Central memory CD4-positive, alpha-beta T cell (primary cell): ENCODE results near the gene CIB4.

Experiments used
- DNase-seq: peaks from one replicate; pipeline ENCODE4 v3.0.0; 2022

Gene CIB4

DNA sequence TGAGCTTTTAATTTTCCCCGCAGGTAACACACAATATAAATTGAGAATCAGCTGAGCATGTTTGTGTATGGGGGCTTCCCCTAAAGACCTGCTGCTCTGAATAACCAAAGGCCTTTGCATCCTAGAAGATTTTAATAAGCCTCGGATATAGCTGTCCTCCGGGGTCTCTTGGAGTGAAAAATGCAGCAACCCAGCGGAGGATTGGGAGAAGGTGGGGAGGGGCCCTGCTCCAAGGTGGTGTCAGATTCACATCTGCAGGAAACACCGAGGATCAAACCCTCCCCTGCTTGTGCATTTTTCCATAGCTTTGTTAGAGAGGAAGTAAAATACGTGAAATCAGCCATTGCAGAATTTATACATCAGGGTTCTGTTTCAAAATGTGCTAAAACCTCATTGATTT, 100.2 kb downstream of the CIB4 start:
- DNase-seq, result no peak

DNA sequence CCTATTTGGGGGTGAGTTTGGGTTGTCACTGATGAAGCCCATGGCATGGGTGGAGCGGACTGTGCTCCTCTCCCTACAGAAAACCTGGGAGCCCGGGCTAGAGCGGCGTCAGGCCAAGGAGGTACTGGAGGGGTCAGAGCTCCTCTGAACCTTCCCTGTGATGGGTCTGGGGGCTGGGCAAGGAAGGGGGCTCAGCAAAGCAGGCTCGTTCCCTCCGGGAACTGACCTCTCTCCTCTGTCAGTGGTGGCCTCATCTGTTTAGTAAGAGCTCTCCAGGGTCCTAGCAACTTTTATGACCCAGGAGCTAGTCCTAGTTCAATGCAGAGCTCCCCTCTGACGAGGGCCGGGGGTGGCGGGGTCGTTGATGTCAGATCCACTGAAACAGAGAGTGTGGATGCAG, 100.9 kb downstream of the CIB4 start:
- DNase-seq, result no peak

DNA sequence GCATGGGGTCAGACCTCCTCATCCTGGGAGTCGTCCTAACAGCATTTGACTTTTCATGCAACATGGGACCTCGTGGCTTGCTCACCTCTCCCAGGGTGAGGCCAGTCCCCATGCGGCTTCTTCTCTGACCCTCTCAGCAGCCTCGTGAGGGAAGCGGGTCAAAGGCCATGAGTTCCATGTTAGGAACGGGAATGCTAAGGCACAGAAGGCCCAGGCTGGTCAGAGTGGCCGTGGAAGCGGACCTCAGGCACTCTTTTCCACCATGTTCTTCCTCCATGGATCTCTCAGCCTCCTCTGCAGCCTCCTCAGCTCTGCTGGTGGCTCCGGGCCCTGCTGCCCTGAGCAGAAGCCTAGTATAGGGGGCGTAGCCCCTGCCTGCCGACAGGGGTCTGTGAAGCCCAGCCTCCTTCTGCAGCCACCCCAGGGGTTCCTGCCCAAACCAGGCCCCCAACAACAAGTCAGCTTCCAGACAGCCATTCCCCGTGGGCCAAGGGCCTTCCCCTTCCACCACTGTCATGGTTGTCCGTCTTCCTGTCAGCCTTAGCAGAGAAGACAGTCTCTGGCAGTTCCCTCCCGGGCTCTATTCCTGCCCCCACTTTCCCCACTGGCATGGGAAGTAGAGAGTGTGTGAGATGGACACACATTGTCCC, 103.2 kb downstream of the CIB4 start:
- no peak for DNase-seq

DNA sequence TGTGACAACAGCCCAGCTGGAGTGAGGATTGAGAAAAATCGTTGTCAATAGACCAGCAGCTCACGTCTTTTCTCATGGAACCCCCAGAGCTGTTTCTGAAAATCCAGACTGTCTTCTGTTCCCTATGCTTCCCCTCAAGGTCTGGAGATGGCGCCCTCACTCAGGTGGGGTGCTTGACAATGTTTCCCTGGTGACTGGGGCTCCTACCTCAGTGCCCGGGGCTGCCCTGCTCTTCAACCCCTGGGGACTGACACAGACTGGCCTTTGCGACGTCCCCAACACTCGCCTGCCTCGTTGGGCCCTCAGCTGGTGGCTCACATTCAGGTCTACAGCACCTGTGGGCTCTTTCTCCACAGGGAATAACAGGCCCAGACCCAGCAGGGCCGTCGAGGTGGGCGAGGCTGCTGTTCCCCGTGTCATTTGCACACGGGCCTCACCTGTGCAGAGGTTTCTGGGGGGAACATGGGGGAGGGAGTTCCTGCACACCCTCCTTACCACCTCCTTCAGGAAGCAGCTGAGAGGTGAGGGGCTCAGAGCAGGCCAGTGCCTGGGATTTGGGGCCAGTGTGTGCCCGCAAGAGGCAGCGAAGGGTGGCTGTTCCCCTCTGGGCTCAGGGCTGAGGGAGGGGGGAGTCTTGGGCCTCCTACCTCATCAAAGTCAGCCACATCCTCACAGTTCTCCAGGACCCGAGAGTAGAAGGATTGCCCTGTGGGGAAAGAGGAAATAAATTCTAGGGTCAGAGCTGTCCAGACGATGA, 103.9 kb downstream of the CIB4 start:
- no peak for DNase-seq

DNA sequence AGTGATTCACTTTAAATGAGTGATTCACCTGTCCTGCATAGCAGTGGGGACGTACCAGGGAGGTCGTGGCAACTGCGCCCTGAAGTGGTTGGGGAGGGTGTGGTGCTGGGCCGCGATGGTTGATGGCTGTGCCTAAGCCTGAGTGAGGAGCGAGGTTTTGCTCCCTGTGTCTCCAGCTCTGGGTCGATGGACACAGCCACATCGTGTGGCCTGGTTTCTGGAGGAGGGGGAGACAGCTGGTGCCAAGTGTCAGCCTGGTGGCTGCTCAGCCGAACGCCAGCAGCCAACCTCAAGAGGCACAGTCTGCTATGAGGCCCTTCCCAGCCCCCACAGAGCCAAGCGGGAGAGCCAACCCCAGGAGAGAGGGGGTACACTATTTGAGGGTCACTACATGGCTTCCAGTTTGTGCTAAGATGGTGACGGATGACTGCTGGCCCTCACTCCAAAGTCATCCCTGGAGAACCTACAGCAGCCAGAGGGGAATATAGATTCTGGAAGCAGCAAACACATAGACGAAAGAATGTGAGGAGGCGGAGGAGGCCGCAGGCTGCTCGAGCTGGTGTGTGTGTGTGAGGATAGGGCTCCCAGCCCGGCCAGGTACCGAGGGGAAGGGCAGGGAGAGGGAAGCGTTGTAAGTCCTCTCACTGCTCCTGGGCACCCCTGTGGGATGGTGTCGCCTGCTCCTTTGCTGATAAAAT, 104.6 kb downstream of the CIB4 start:
- no peak for DNase-seq

DNA sequence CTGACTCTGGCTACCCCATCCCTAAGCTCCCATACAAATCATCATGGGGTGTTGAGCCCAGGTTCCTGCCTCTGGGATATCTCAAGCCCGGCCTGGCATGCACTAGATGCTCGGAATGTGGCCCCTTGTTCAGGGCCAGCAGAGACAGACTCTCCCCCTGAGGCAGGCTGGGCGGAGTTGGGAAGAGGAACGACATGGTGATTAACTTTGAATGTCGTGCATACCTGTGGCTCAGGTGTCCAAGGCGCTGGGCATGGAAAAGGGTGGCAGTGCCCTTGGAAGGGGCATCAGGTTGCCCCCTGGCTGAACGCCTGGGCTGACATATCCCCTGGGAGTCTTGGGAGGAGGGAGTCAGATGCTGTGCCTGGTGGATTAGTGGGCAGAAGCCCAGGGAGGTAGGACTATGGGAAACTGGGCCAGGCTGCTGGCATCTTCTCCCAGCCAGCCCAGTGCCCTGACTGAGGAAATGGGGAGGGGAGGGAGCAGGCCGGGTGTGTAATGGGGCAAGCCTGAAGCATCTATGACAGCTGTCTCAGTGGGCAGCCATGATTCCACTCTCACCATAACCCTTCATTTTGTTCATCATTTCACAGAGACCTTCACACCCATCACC, 105.4 kb downstream of the CIB4 start:
- DNase-seq, result no peak

DNA sequence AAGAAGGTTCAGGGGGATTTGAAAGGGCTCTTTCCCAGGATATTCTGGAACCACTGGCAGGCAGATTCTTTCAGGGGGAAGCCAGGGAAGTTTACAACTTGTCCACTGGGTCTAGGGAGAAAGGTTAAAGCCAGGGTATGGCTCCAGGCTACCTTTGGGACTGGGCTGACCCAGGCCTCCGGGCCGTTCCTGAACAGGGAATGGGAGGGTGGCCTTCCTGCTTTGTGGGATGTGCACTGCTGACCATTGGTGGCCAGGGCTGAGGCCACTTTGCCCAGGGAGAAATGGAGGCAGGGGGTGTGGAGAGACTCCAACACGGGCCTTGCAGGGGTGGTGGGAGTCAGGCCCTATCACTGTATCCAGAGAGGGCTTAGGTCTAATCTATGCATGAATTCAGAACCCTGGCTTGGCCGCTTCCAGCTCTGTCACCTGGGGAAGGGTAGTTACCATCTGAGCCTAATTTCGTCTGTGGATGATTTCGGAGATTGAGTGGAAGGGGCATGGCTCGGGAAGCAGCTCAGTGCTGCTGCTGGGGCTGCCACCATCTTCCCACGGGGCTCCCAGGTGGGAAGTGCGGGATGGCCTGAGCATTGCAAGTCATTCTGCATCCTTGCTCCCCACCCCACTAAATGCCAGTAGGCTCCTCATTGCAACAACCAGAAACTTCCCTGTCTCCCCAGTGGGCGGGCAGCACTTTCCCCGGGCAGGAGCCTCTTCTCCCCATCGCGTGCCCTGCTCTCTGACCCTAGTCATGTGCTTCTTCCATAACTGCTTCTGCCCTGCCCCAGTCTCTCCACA, 106.1 kb downstream of the CIB4 start:
- no peak for DNase-seq

DNA sequence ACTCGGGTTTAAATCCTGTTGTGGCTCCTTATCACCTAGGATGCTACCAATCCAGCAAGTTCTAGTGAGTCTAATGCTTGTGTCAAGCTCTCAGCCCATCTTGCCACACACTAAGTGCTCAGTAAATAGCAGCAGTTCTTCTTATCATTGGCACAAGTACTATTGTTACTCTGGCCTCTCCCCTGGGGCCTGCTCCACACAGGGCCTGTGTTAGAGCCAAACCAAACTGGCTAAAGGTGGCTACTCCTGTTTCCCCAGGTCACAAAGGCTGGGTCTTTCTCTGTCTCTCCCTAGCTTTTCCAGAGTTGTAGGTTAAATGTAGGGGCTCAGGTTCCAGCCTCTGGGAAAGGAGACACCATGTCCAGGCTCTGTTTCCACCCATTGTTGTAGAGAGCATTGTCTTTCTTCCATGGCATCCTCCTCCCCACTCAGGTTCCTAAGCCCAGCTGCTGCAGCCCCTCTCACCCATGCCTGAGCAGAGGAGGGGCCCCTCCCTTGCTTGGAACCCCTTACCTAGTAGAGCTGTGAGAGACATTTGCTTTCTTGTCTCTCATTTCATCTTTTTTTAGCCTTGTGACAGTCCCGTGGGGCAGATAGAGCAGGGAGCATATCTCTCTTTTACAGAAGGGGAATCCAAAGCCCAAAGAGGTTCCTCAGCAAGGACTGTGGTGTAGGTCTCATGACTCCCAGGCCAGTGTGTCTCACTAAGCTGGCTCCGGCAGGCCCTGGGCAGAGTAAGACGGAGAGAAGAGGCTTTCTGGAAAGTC, 106.9 kb downstream of the CIB4 start:
- no peak for DNase-seq

DNA sequence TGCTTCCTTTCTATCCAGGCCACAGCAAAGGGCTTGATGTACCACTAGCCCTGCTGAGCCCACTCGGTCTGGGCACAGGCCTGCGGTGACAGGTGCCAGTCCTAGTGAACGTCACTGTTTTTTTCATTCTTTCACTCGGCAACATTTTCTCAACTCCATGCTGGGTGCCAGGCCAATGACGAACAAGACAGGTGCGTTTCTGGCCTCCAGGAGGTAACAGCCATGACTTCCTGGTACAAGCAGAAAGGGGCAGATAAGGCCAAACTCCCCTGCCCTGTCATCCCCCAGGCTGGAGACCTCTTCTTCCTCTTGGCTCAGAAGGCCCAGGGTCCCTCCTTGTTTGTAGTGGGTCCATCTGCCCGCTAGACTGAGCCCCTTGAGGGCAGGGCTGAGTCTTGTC, 107.5 kb downstream of the CIB4 start:
- DNase-seq, result no peak

DNA sequence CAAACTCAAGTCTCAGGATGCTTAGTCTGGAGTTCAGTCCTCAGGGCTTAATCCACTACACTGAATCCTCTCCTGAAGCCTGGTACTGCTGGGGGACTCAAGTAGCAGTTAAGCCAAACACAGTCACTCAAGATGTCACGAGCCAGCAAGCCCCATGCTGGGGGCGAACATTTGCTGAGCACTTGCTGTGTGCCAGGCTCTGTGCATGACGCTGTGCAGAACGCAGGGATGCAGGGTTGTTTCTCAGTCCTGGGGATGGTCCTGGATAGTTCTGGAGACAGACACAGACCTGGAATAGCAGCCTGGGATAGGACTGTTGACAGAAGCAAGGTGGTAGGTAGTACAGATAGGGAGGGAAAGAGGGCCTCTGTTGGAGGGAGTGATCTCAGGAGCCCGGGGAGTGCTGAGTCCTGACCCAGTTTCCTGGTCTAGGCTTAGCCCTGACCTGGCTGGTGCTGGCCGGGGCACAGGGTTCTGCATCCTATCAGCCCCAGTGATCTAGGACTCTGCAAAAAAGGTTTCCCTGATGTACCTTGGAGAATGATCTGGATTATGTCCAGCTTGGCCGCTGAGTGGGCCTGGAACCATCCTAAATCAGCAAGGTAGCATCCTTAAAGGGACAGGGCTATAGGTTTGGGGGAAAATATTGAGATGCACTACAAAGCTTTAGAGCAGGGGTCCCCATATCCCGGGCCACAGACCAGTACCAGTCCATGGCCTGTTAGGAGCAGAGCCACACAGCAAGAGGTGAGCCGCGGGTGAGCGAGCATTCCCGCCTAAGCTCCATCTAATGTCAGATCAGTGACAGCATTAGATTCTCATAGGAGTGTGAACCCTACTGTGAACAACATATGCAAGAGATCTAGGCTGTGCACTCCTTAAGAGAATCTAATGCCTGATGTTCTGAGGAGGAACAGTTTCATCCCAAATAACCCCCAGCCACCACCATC, 108.6 kb downstream of the CIB4 start:
- no peak for DNase-seq
